ENCODE measurements around the gene RTN1.

GRCh38 chr14:59782760-59783159 lies 87.8 kb downstream of the RTN1 start:
- TF ChIP-seq, protein P1, sequence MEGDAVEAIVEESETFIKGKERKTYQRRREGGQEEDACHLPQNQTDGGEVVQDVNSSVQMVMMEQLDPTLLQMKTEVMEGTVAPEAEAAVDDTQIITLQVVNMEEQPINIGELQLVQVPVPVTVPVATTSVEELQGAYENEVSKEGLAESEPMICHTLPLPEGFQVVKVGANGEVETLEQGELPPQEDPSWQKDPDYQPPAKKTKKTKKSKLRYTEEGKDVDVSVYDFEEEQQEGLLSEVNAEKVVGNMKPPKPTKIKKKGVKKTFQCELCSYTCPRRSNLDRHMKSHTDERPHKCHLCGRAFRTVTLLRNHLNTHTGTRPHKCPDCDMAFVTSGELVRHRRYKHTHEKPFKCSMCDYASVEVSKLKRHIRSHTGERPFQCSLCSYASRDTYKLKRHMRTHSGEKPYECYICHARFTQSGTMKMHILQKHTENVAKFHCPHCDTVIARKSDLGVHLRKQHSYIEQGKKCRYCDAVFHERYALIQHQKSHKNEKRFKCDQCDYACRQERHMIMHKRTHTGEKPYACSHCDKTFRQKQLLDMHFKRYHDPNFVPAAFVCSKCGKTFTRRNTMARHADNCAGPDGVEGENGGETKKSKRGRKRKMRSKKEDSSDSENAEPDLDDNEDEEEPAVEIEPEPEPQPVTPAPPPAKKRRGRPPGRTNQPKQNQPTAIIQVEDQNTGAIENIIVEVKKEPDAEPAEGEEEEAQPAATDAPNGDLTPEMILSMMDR (IDR thresholded peaks at IDR 0.05): no peak
- no peak for TF ChIP-seq POLR2AphosphoS5 (IDR thresholded peaks at IDR 0.05; ENCODE audit: low read depth, low read length)
- no peak for TF ChIP-seq SIN3A (IDR thresholded peaks at IDR 0.05; ENCODE audit: borderline replicate concordance, insufficient read depth, low read depth, low read length)
- TF ChIP-seq TCF7L2 (IDR thresholded peaks at IDR 0.05; ENCODE audit: low read depth, low read length): no peak
- TF ChIP-seq REST (IDR thresholded peaks at IDR 0.05; ENCODE audit: insufficient read depth in 1 of 2, low read depth in 2 of 2, low read length in 1 of 2): no peak

Measured in Panc1 (cell line).